ENCODE results near the gene CDKN2A. TPM values are rescaled to one million over a fixed set of nuclear protein-coding genes. Genes with fewer than 3 reads are reported as not detected.

The CDKN2A gene
- total RNA-seq, 1 experiment from 2014 or later = 0.35 TPM

DNA sequence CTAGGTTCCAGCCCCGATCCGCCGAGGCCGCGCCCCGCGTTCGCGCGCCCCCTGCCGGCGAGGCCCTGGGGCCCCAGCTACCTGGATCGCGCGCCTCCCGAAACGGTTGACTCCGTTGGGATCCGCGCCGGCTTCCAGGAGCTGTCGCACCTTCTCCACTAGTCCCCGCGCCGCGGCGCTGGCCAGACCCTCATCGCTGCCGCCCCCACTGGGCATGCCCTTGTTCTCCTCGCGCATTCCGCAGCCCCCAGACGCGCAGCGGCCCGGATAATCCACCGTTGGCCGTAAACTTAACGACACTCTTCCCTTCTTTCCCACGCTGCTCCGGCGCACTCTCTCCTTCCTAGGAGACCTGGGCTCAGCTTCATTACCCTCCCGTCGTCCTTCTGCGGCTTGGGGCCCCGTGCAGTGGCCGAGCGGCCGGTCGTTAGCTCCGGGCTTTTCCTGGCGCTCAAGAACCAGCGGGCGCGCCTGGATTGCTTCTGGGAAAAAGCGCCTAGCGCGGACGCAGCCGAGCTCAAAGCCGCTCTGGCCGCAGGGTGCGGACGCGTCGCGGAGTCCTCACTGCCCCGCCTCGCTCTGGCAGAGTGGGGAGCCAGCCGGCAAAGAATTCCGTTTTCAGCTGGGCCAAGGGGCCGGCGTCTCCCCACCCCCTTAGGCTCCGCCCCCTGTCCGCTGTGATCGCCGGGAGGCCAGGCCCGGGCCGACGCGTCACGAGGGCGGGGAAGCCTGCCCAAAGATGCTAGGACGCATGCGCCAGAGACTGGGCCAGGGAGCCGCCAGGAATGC is 14.7 kb upstream of the CDKN2A start, which contains the start of gene CDKN2B:
Gene CDKN2B (minus strand): TSS at position 589 of the 789 bp plus-strand sequence. CDS start 352 bp downstream, at position 237.
- no peak within 1 kb of the TSS for H4K8ac ChIP-seq (replicated peaks; ENCODE audit: insufficient read length, low read depth, low read length)
- no peaks in the 10 kb centered on the region for H3K4me1 ChIP-seq (ENCODE audit: insufficient read depth, low read length)
- H3K4ac ChIP-seq (ENCODE audit: low read depth, low read length) = no peak within 1 kb of the TSS
- peaks cover 84% of the 10 kb centered on the region for H3K27me3 Mint-ChIP-seq (ENCODE audit: low read depth)
- no peak within 1 kb of the TSS for H2BK5ac ChIP-seq (ENCODE audit: insufficient read length, low read length)
- no peak within 1 kb of the TSS for H3K14ac ChIP-seq (ENCODE audit: insufficient read depth, low read length)
- H2BK12ac ChIP-seq (ENCODE audit: insufficient read length, low read depth, low read length) = no peak within 1 kb of the TSS
- H3K4me2 ChIP-seq (ENCODE audit: insufficient read depth, insufficient read length, low read length) = peak within 1 kb of the TSS; percentile 95
- H3K27me3 ChIP-seq (ENCODE audit: insufficient read depth, low read length) = peaks cover 27% of the 10 kb centered on the region; the same call in 1 of the 2 replicates
- peak within 1 kb of the TSS; percentile 76 to 91 for H3K4me3 Mint-ChIP-seq
- H2BK120ac ChIP-seq (ENCODE audit: low read depth, low read length, poor library complexity, severe bottlenecking) = no peak within 1 kb of the TSS
- H3K27ac Mint-ChIP-seq = peak within 1 kb of the TSS in 1 of 3 experiments; percentile 34; a peak in 1 of 7 replicates
- H3K79me1 ChIP-seq (ENCODE audit: insufficient read depth, low read depth, low read length, poor library complexity, severe bottlenecking) = no peaks in the 10 kb centered on the region
- no peak within 1 kb of the TSS for H3K27ac ChIP-seq (ENCODE audit: insufficient read length, low read depth, low read length)
- H2BK20ac ChIP-seq (ENCODE audit: low read depth, low read length, poor library complexity, severe bottlenecking) = no peak within 1 kb of the TSS
- peak; percentile 95 for DNase-seq
- peaks cover 14 to 23% of the 10 kb centered on the region in 2 experiments for H3K4me1 Mint-ChIP-seq
- no peaks in the 10 kb centered on the region for H3K79me2 ChIP-seq (ENCODE audit: insufficient read depth, low read length)
- H4K91ac ChIP-seq (ENCODE audit: insufficient read length, low read depth, low read length) = no peak within 1 kb of the TSS
- TF ChIP-seq, protein P1, sequence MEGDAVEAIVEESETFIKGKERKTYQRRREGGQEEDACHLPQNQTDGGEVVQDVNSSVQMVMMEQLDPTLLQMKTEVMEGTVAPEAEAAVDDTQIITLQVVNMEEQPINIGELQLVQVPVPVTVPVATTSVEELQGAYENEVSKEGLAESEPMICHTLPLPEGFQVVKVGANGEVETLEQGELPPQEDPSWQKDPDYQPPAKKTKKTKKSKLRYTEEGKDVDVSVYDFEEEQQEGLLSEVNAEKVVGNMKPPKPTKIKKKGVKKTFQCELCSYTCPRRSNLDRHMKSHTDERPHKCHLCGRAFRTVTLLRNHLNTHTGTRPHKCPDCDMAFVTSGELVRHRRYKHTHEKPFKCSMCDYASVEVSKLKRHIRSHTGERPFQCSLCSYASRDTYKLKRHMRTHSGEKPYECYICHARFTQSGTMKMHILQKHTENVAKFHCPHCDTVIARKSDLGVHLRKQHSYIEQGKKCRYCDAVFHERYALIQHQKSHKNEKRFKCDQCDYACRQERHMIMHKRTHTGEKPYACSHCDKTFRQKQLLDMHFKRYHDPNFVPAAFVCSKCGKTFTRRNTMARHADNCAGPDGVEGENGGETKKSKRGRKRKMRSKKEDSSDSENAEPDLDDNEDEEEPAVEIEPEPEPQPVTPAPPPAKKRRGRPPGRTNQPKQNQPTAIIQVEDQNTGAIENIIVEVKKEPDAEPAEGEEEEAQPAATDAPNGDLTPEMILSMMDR (conservative IDR thresholded peaks at IDR 0.05) = peak; percentile 99
- H3K9me3 Mint-ChIP-seq = no peaks in the 10 kb centered on the region; a peak in 2 of 5 replicates
- no peak within 1 kb of the TSS for H2AK5ac ChIP-seq (ENCODE audit: insufficient read length, low read length)
- peaks cover 15% of the 10 kb centered on the region for H3K23me2 ChIP-seq (ENCODE audit: insufficient read length, low read depth, low read length, poor library complexity, severe bottlenecking)
- no peak within 1 kb of the TSS for H3K56ac ChIP-seq (ENCODE audit: insufficient read length, low read depth, low read length)
- peak within 1 kb of the TSS; percentile 49 for H3K9ac ChIP-seq (ENCODE audit: extremely low read depth, insufficient read length, low read length)
- no peak within 1 kb of the TSS for H3K23ac ChIP-seq (ENCODE audit: insufficient read length, low read depth, low read length)
- no peak within 1 kb of the TSS for H2BK15ac ChIP-seq (ENCODE audit: low read depth, low read length)
- no peak within 1 kb of the TSS for H3T11ph ChIP-seq (ENCODE audit: low read length)
- H4K5ac ChIP-seq (ENCODE audit: insufficient read length, low read depth, low read length) = no peak within 1 kb of the TSS
- no peaks in the 10 kb centered on the region for H4K20me1 ChIP-seq (ENCODE audit: control insufficient read depth, insufficient read depth, insufficient read length)
- no CpG with 5 or more reads among the region's 86 CpGs for whole genome bisulfite sequencing (ENCODE audit: extremely low coverage, insufficient read length, low lambda C conversion rate)
- H2AFZ ChIP-seq (ENCODE audit: low read length) = peak within 1 kb of the TSS; percentile 95
- H3K18ac ChIP-seq (ENCODE audit: insufficient read length, low read depth, low read length) = no peak within 1 kb of the TSS
- H3K36me3 Mint-ChIP-seq (ENCODE audit: insufficient read depth in 1 of 3, low read depth in 3 of 3) = no peaks in the 10 kb centered on the region; a peak in 2 of 7 replicates
- no peaks in the 10 kb centered on the region for H3K9me3 ChIP-seq (ENCODE audit: control insufficient read depth, low read depth, low read length)

Measured in H9 (cell line).